CD4-positive, alpha-beta T cell treated with Interferon alpha-2 for 1 hour (primary cell): ENCODE results near the gene IL1RAPL1.
"Not testable (repeated sequence)": the region's sequence is repeated elsewhere in the genome, so short reads cannot be mapped to it uniquely, and the experiment has no call there.

Experiments used
- DNase-seq, 2 donors: peaks; one replicate each; pipeline ENCODE4 v3.0.0-alpha.2; 2020 to 2022

IL1RAPL1 gene

DNA sequence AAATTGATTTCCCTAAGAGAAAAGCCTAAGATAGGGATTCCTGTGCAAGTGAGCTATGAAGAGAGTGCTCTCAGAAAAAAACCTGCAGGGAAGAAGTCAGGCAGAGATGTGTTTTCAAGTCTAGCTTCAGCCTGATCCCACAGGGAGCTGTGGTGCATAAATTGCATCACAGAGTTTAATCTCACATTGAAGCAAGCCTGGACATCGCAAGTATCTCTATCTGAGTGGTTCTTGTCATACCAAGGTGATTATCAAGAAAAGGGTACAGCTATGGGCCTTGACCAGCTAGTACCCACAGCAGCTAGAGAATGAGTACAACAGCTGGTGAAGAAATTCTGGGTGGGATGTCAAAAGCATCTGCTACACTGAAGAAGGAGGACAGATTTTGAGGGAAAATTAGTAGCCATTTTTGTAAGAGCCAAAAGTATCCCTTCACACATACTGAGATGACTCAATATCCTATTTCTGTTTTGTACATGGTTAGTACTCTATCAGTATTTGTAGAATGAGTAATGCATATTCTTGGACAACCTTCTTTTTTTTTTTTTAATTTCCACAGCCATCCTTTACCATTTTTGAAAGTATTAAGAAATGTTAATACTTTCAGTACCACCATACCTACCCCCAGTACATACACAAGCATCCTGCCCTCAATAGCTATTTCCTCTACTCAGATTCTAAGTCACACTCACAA, 708.9 kb downstream of the IL1RAPL1 start:
- DNase-seq: no peak

GRCh38 chrX:29297171-29297800, 710.0 kb downstream of the IL1RAPL1 start:
- DNase-seq: no peak

DNA sequence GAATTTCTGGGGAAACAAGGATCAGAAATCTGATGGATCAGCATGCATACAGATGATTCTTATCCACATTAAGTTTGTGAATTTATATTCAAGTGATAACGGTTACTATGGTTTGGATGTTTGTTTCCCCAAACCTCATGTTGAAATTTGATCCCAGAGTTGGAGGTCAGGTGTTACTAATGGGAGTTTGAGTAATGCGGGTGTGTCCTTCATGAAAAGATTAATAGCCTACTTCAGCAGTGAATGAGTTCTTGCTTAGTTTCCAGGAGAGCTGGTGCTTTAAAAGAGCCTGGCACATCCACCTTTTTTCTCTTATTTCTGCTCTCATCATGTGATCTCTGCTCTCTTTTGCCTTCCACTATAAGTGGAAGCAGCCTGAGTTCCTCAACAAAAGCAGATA, 712.4 kb downstream of the IL1RAPL1 start:
- DNase-seq: no peak

GRCh38 chrX:29308726-29309125, 721.5 kb downstream of the IL1RAPL1 start:
- no peak for DNase-seq

DNA sequence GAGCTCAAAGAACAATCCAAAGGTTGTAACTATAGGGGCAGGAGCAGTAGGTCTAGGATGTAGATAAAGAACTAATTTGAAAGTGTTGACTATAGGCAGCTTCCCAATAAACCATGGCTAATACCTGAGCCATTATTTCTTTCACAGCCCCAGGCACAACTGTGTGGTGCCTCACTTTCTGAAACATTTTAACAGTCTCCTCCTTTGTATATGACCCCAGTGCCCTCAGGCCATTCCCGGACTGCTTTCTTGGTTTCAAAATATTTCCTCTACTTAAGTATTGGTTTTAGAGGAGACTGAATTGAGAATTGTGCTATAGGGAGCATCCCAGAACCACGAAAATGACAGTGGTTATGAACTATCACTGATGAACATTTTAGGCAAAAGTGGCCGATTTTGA, 728.7 kb downstream of the IL1RAPL1 start:
- DNase-seq: no peak

DNA sequence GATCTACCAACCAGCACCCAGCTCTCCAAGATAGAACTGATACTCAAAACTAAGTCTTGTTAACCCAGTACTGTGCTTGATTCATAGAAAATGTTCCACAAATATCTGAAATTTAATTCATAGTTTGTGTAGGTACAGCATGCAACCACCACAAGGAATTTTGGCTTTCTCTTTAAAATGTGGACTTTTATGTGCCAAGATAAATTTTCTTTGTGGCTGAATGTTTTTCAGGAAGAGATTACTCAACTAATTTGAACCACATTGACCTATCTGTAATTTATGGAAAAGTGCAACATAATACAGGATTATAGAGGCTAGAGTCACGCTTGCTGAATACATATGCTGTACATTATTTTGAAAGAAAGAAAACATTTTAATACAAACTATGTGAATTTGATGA, 730.8 kb downstream of the IL1RAPL1 start:
- DNase-seq: no peak

GRCh38 chrX:29332429-29332828, 745.2 kb downstream of the IL1RAPL1 start:
- DNase-seq: not testable (repeated sequence)

DNA sequence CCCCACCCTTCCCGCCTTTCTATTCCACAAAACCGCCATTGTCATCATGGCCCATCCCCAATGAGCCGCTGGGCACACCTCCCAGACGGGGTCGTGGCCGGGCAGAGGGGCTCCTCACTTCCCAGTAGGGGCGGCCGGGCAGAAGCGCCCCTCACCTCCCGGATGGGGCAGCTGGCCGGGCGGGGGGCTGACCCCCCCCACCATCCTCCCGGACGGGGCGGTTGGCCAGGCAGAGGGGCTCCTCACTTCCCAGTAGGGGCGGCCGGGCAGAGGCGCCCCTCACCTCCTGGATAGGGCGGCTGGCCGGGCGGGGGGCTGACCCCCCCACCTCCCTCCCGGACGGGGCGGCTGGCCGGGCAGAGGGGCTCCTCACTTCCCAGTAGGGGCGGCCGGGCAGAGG, 745.8 kb downstream of the IL1RAPL1 start:
- DNase-seq: not testable (repeated sequence)

DNA sequence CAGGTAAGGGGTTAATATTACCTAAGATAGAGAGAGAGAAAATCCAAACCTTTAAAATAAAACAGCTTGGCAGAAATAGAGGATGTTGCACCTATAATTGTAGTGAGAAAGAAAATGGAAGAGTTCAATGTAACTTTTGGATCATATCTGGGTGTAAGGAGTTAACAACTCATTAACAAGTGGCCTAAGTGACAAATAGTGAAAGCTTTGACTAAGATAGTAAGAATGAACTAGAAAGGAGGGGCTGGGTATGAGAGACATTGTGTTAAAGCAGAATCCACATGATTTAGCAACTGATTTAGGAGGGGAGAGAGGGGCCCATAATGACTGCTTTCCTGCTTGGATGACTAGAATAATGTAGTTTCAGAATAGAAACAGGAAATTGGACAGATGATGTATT, 761.0 kb downstream of the IL1RAPL1 start:
- DNase-seq: no peak

DNA sequence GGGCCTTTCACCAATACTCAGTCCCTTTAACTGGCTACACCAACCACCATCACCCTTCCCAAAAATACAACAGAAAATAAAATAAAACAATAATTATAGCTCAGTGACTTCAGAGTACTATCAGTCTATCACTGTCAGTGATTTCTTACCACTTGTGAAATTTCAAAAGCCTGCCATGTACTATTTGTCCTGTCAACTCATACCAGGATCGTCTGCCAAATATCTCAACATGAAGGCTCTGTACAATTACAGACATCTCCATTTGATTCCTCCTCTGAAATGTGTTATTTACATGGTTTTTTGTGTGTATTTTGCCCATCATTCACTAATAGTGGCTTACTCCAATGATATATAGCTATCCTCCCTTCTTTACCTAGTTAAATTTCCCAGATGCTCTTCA, 772.0 kb downstream of the IL1RAPL1 start:
- no peak for DNase-seq

- DNase-seq: not testable (repeated sequence)
Observed at GRCh38 chrX:29374765-29375164, 787.5 kb downstream of the IL1RAPL1 start.

DNA sequence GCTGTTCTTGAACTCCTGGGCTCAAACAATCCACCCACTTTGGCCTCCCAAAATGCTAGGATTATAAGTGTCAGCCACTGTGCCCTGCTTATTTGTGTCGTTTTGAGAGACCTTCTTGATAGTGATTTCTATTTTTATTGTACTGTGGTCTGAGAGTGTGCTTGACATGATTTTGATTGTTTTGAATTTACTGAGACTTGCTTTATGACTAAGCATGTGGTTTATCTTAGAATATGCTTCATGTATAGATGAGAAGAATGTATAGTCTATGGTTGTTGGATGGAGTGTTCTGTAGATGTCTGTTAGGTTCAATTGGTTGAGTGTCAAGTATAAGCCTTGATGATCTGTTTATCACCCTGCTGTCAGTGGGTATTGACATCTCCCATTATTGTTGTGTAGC, 789.3 kb downstream of the IL1RAPL1 start:
- DNase-seq: no peak

- DNase-seq: no peak
Observed at GRCh38 chrX:29382811-29383210, 795.6 kb downstream of the IL1RAPL1 start.

DNA sequence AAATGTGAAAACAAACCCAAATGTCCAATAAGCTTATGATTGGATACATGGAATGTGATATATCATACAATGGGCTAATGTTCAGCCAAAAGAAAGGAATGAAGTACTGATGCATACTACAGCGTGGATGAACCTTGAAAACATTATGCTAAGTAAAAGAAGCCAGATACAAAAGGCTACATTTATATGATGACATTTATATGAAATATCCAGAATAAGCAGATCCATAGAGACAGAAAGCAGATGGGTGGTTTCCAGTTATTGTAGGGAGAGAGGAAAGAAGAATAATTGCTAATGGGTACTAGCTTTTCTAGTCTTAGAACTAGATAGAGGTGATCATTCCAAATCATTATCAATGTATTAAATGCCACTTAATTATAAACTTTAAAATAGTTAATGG, 801.3 kb downstream of the IL1RAPL1 start:
- DNase-seq: no peak

GRCh38 chrX:29397506-29397905, 810.3 kb downstream of the IL1RAPL1 start:
- no peak for DNase-seq

GRCh38 chrX:29407357-29407756, 820.1 kb downstream of the IL1RAPL1 start:
- DNase-seq: no peak

DNA sequence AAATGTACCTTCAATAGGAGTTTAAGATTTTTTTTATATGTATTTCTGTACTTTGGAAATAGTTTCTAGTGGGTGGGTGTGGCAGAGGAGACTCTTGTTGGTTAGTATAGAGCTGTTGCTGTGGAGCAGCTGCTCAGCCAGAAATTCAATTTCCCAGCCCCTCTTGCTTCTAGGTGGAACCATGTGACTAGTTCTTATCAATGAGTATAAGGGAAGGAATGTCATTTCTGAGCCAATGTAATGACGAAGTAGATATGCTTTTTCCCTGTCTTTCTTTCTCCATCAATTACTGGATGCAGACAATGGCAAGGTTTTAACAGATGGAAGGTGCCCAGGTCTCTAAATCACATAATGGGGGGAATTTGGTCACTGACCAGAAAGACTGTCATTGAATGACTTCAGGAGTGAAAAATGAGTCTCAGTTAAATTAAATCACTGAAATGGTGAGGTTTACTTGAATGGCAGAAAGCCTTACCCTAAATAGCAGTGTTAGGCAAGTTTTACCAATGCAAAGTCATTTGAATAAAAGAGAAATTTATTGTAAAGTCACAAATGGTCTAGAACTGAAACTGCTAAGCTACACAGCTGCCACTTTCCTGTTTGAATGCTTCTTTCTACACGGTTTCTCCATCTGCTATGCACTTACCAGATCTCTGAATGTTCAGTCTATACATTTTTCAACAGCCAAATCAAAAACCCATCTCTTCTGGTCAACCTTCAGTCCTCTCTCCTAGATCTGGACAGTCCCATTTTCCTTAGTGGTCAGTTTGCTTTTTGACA, 832.7 kb downstream of the IL1RAPL1 start:
- no peak for DNase-seq

GRCh38 chrX:29422034-29422433, 834.8 kb downstream of the IL1RAPL1 start:
- DNase-seq: no peak

DNA sequence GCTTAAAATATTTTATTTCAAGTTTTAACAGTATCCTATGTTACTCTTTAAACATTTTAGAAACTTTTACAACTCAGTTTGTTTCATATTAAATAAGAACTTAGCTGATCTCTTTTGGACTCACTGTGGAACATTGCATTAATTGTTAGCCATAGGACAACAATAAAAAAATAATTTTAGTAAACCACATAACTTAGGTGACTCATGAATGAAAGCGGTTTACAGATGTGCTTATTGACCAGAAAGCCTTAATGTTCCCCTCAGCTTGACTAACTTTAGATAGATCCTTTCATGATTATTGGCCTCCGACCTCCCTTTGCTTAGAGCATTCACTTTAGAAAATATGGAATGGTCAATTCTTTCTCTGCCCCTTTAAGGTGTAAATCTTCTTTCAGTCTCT, 844.6 kb downstream of the IL1RAPL1 start:
- DNase-seq: no peak

- DNase-seq: no peak
Observed at GRCh38 chrX:29432534-29432933, 845.3 kb downstream of the IL1RAPL1 start.

- DNase-seq: no peak
Observed at GRCh38 chrX:29434939-29435338, 847.7 kb downstream of the IL1RAPL1 start.

GRCh38 chrX:29435396-29435795, 848.1 kb downstream of the IL1RAPL1 start:
- DNase-seq: no peak

- DNase-seq: no peak
Observed at GRCh38 chrX:29447867-29448266, 860.6 kb downstream of the IL1RAPL1 start.

DNA sequence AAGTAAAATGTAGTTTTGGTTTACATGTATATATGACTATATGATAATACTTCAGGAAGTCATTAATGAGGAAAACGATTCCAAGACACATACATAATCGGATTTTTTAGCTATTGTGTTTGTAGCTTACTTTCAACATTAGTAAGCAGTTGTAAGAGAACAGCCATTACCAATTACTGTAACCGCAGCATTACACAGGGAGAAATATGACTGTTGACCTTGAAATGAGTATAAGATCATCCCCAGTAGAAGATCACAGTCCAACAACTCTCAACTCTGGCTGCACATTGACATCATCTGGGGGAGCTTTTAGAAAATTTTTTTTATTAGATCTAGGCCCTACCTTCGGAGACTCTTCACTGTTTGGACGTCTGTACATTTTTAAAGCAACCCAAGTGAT, 866.1 kb downstream of the IL1RAPL1 start:
- no peak for DNase-seq
